Activated CD4-positive, alpha-beta T cell treated with anti-CD3 and anti-CD28 coated beads, Interleukin-2, amount 50 U/mL, for 24 hours (primary cell): ENCODE results near the gene NMUR2.

Experiments
- DNase-seq, 2 donors: peaks; one replicate each; pipeline ENCODE4 v3.0.0-alpha.2; 2020; ENCODE audit warnings: low read depth in 1 of 2, low spot score in 1 of 2

NMUR2 gene

GRCh38 chr5:152405145-152405544 lies at the start of gene NMUR2:
Gene NMUR2, minus strand, starts transcription at chr5:152405279. Its CDS starts 166 bp downstream, at chr5:152405113.
- DNase-seq: no peak

GRCh38 chr5:152443935-152444334 lies 38.9 kb upstream of the NMUR2 start:
- DNase-seq: no peak

GRCh38 chr5:152439791-152440190 lies 34.7 kb upstream of the NMUR2 start:
- no peak for DNase-seq

- DNase-seq: no peak
These were observed 32.8 kb upstream of the NMUR2 start for GRCh38 chr5:152437866-152438265.

GRCh38 chr5:152427721-152428120 lies 22.6 kb upstream of the NMUR2 start:
- no peak for DNase-seq

- no peak for DNase-seq
These were observed 20.0 kb upstream of the NMUR2 start for GRCh38 chr5:152425083-152425482.

GRCh38 chr5:152424501-152424900 lies 19.4 kb upstream of the NMUR2 start:
- no peak for DNase-seq

- no peak for DNase-seq
These were observed 17.0 kb upstream of the NMUR2 start for GRCh38 chr5:152422081-152422480.

GRCh38 chr5:152412129-152412528 lies 7.0 kb upstream of the NMUR2 start:
- DNase-seq: no peak

- DNase-seq: no peak
These were observed 1.0 kb upstream of the NMUR2 start for GRCh38 chr5:152406082-152406481.

- no peak for DNase-seq
These were observed 585 bp downstream of the NMUR2 start for GRCh38 chr5:152404494-152404893.

GRCh38 chr5:152403046-152403445 lies 2.0 kb downstream of the NMUR2 start:
- no peak for DNase-seq

- no peak for DNase-seq
These were observed 4.2 kb downstream of the NMUR2 start for GRCh38 chr5:152400846-152401245.

- DNase-seq: no peak
These were observed 7.5 kb downstream of the NMUR2 start for GRCh38 chr5:152397581-152397980.

GRCh38 chr5:152393441-152393840 lies 11.6 kb downstream of the NMUR2 start:
- DNase-seq: no peak

- no peak for DNase-seq
These were observed 15.8 kb downstream of the NMUR2 start for GRCh38 chr5:152389208-152389849.

GRCh38 chr5:152388610-152389009 lies 16.5 kb downstream of the NMUR2 start:
- no peak for DNase-seq

GRCh38 chr5:152380415-152381123 lies 24.5 kb downstream of the NMUR2 start:
- DNase-seq: no peak

GRCh38 chr5:152379331-152379730 lies 25.7 kb downstream of the NMUR2 start:
- DNase-seq: no peak

GRCh38 chr5:152378730-152379129 lies 26.3 kb downstream of the NMUR2 start:
- DNase-seq: no peak

- DNase-seq: no peak
These were observed 28.2 kb downstream of the NMUR2 start for GRCh38 chr5:152376886-152377285.

GRCh38 chr5:152374711-152375275 lies 30.3 kb downstream of the NMUR2 start:
- no peak for DNase-seq

GRCh38 chr5:152372875-152373274 lies 32.2 kb downstream of the NMUR2 start:
- no peak for DNase-seq
